HEK293 (cell line): ENCODE measurements around the gene LPP.

ENCODE experiments used
- CTCF ChIA-PET: fragments of 350-600 bp; formaldehyde crosslinking; extraction: SDS; loops from one replicate; lab custom pipeline; 2021; ENCODE audit warnings: antibody characterized with exemption; lab: Yijun Ruan, JAX
- POLR2A ChIA-PET: fragments of 300-600 bp; formaldehyde crosslinking; extraction: SDS; loops from one replicate; lab custom pipeline; 2020; ENCODE audit warnings: antibody characterized with exemption, inconsistent platforms; lab: Yijun Ruan, JAX
- H3K27ac ChIP-seq: fragments of 200-500 bp; sonication (Bioruptor generic); 2 replicates; pipeline ENCODE4 v1.5.1; 2014; ENCODE audit warnings: low read depth, low read length, control low read depth, inconsistent platforms; ENCODE audit errors: extremely low read depth
- H3K36me3 ChIP-seq, 2 experiments: fragments of 200-500 bp in 1 of 2; sonication (Bioruptor generic) in 1 of 2; 1 replicate in 1 of 2; 2 replicates in 1 of 2; pipeline ENCODE4 v1.5.1; 2014 to 2017; ENCODE audit warnings: inconsistent platforms in 2 of 2, low read length in 2 of 2; ENCODE audit not compliant: control insufficient read depth in 2 of 2, insufficient read depth in 1 of 2
- H3K4me1 ChIP-seq: fragments of 200-500 bp; sonication (Bioruptor generic); 2 replicates; pipeline ENCODE4 v1.5.1; 2014; ENCODE audit warnings: mild to moderate bottlenecking, low read length, inconsistent platforms; ENCODE audit not compliant: control insufficient read depth, insufficient read depth
- H3K4me3 ChIP-seq: 2 replicates; pipeline ENCODE4 v1.5.1; 2011; ENCODE audit warnings: low read depth, mild to moderate bottlenecking, control low read depth, low read length, moderate library complexity
- H3K9me3 ChIP-seq: fragments of 200-500 bp; sonication (Bioruptor generic); 2 replicates; pipeline ENCODE4 v1.5.1; 2014; ENCODE audit warnings: low read depth, low read length, inconsistent platforms; ENCODE audit not compliant: control insufficient read depth, insufficient read depth
- BCL11A ChIP-seq: fragments of 450-650 bp; formaldehyde crosslinking; IDR thresholded peaks from 2 replicates; pipeline ENCODE4 v1.5.1; 2016; ENCODE audit warnings: low read depth, missing biosample characterization, missing genetic modification characterization
- GFI1B ChIP-seq: fragments of 450-650 bp; formaldehyde crosslinking; IDR thresholded peaks from 2 replicates; pipeline ENCODE4 v1.5.1; 2016; ENCODE audit warnings: missing biosample characterization, missing genetic modification characterization
- HOXA7 ChIP-seq: sonication (generic); formaldehyde crosslinking; IDR thresholded peaks from 2 replicates; pipeline ENCODE4 v1.8.1; 2022; ENCODE audit warnings: missing genetic modification reagents, borderline replicate concordance
- HOXD13 ChIP-seq: sonication (generic); formaldehyde crosslinking; IDR thresholded peaks from 2 replicates; pipeline ENCODE4 v1.8.0; 2022; ENCODE audit warnings: missing genetic modification reagents, borderline replicate concordance
- TRIM28 ChIP-seq: IDR thresholded peaks from 2 replicates; pipeline ENCODE4 v1.6.1; 2011; ENCODE audit warnings: low read length, control low read depth, borderline replicate concordance
- ZBTB20 ChIP-seq: fragments of 450-650 bp; formaldehyde crosslinking; IDR thresholded peaks from 2 replicates; pipeline ENCODE4 v1.5.1; 2016; ENCODE audit warnings: missing biosample characterization, missing genetic modification characterization
- ZFP41 ChIP-seq: fragments of 450-650 bp; formaldehyde crosslinking; IDR thresholded peaks from 2 replicates; pipeline ENCODE4 v1.5.1; 2016; ENCODE audit warnings: missing biosample characterization, missing genetic modification characterization, borderline replicate concordance
- ZNF132 ChIP-seq: fragments of 450-650 bp; formaldehyde crosslinking; IDR thresholded peaks from 2 replicates; pipeline ENCODE4 v1.5.1; 2017; ENCODE audit warnings: missing biosample characterization, missing genetic modification characterization, borderline replicate concordance
- ZNF133 ChIP-seq: fragments of 450-650 bp; formaldehyde crosslinking; IDR thresholded peaks from 2 replicates; pipeline ENCODE4 v1.5.1; 2016; ENCODE audit warnings: missing biosample characterization, missing genetic modification characterization
- ZNF311 ChIP-seq: fragments of 450-650 bp; formaldehyde crosslinking; IDR thresholded peaks from 2 replicates; pipeline ENCODE4 v1.5.1; 2017; ENCODE audit warnings: missing biosample characterization, missing genetic modification characterization, borderline replicate concordance
- ZNF335 ChIP-seq: fragments of 450-650 bp; formaldehyde crosslinking; conservative IDR thresholded peaks from 2 replicates; pipeline ENCODE4 v1.5.1; 2016; ENCODE audit warnings: missing biosample characterization, missing genetic modification characterization
- ZNF548 ChIP-seq: fragments of 450-650 bp; formaldehyde crosslinking; IDR thresholded peaks from 2 replicates; pipeline ENCODE4 v1.5.1; 2016; ENCODE audit warnings: missing biosample characterization, missing genetic modification characterization
- ZNF596 ChIP-seq: fragments of 450-650 bp; IDR thresholded peaks from 2 replicates; pipeline ENCODE4 v1.5.0; 2018; ENCODE audit warnings: missing biosample characterization, mild to moderate bottlenecking, missing genetic modification characterization, moderate library complexity
- ZNF600 ChIP-seq: fragments of 450-650 bp; formaldehyde crosslinking; IDR thresholded peaks from 2 replicates; pipeline ENCODE4 v1.5.1; 2016; ENCODE audit warnings: missing biosample characterization, missing genetic modification characterization
- ZNF76 ChIP-seq: fragments of 450-650 bp; formaldehyde crosslinking; IDR thresholded peaks from 2 replicates; pipeline ENCODE4; 2016; ENCODE audit warnings: low read depth, missing biosample characterization, missing genetic modification characterization, borderline replicate concordance
- ZNF776 ChIP-seq: fragments of 450-650 bp; formaldehyde crosslinking; IDR thresholded peaks from 2 replicates; pipeline ENCODE4 v1.5.0; 2017; ENCODE audit warnings: missing biosample characterization, missing genetic modification characterization, borderline replicate concordance
- TF ChIP-seq, protein P1 (sequence below): fragments of 450-650 bp; formaldehyde crosslinking; IDR thresholded peaks from 2 replicates; pipeline ENCODE4 v1.5.1; 2016; ENCODE audit warnings: missing biosample characterization, missing genetic modification characterization
- TF ChIP-seq, protein P2 (sequence below): fragments of 450-650 bp; formaldehyde crosslinking; IDR thresholded peaks from 2 replicates; pipeline ENCODE4 v1.5.1; 2016; ENCODE audit warnings: missing biosample characterization, missing genetic modification characterization
- TF ChIP-seq, protein P3 (sequence below): fragments of 450-650 bp; formaldehyde crosslinking; IDR thresholded peaks from 2 replicates; pipeline ENCODE4 v1.5.1; 2017; ENCODE audit warnings: missing biosample characterization, missing genetic modification characterization
- TF ChIP-seq, protein P4 (sequence below): fragments of 450-650 bp; formaldehyde crosslinking; IDR thresholded peaks from 2 replicates; pipeline ENCODE4 v1.5.1; 2016; ENCODE audit warnings: missing biosample characterization, missing genetic modification characterization
- TF ChIP-seq, protein P5 (sequence below): fragments of 450-650 bp; formaldehyde crosslinking; IDR thresholded peaks from 2 replicates; pipeline ENCODE4 v1.5.1; 2017; ENCODE audit warnings: missing biosample characterization, missing genetic modification characterization
- TF ChIP-seq, protein P6 (sequence below): fragments of 450-650 bp; formaldehyde crosslinking; conservative IDR thresholded peaks from 2 replicates; pipeline ENCODE4 v1.5.1; 2016; ENCODE audit warnings: low read depth, missing biosample characterization, missing genetic modification characterization

The LPP gene

DNA sequence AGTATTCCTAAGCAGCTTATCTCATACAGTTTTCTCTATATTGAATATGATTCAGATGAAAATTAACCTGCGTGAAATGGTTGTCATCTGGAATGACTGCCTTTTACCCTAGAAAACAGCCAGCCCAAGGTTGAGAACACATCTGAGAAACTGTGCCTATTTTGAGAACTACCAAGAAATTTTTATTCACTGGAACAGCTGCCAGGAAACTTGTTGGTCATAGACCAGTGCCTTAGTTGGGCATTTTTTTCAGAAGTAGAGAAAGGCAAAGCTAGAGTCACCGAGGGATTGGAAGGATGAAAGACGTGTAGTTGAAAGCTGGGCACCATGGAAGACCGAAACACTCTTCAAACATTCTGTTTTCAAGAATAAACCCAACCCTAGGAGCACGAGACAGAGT, 277.1 kb downstream of the LPP start:
- POLR2A ChIA-PET, result no interaction called here
- Histone ChIP-seq H3K9me3 (no peaks in the 10 kb centered on the region), H3K4me3 (no peak overlapping the region), H3K36me3 (no peaks in the 10 kb centered on the region), H3K27ac (no peak overlapping the region), H3K4me1 (no peaks in the 10 kb centered on the region)
- CTCF ChIA-PET, result interaction anchor here (0.6 kb wide), 1 partner anchor 624 kb away, joined by 3 read pairs; no protein-coding TSS in a partner anchor
- TF ChIP-seq, protein P1, sequence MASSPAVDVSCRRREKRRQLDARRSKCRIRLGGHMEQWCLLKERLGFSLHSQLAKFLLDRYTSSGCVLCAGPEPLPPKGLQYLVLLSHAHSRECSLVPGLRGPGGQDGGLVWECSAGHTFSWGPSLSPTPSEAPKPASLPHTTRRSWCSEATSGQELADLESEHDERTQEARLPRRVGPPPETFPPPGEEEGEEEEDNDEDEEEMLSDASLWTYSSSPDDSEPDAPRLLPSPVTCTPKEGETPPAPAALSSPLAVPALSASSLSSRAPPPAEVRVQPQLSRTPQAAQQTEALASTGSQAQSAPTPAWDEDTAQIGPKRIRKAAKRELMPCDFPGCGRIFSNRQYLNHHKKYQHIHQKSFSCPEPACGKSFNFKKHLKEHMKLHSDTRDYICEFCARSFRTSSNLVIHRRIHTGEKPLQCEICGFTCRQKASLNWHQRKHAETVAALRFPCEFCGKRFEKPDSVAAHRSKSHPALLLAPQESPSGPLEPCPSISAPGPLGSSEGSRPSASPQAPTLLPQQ (tag by site-specific recombination), result no peak
- TF ChIP-seq ZFP41 (tag by site-specific recombination) (no peak), ZNF596 (tag by site-specific recombination) (no peak), ZNF600 (tag by site-specific recombination) (no peak), ZNF548 (tag by site-specific recombination) (no peak), ZNF311 (tag by site-specific recombination) (no peak), ZNF76 (tag by site-specific recombination) (no peak), BCL11A (tag by site-specific recombination) (no peak), ZNF776 (tag by site-specific recombination) (no peak), TRIM28 (no peak), ZNF133 (tag by site-specific recombination) (no peak), HOXA7 (no peak), GFI1B (tag by site-specific recombination) (no peak)
- TF ChIP-seq, protein P2, sequence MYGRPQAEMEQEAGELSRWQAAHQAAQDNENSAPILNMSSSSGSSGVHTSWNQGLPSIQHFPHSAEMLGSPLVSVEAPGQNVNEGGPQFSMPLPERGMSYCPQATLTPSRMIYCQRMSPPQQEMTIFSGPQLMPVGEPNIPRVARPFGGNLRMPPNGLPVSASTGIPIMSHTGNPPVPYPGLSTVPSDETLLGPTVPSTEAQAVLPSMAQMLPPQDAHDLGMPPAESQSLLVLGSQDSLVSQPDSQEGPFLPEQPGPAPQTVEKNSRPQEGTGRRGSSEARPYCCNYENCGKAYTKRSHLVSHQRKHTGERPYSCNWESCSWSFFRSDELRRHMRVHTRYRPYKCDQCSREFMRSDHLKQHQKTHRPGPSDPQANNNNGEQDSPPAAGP (tag by site-specific recombination), result no peak
- TF ChIP-seq, protein P3, sequence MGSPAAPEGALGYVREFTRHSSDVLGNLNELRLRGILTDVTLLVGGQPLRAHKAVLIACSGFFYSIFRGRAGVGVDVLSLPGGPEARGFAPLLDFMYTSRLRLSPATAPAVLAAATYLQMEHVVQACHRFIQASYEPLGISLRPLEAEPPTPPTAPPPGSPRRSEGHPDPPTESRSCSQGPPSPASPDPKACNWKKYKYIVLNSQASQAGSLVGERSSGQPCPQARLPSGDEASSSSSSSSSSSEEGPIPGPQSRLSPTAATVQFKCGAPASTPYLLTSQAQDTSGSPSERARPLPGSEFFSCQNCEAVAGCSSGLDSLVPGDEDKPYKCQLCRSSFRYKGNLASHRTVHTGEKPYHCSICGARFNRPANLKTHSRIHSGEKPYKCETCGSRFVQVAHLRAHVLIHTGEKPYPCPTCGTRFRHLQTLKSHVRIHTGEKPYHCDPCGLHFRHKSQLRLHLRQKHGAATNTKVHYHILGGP (tag by site-specific recombination), result no peak
- TF ChIP-seq, protein P4, sequence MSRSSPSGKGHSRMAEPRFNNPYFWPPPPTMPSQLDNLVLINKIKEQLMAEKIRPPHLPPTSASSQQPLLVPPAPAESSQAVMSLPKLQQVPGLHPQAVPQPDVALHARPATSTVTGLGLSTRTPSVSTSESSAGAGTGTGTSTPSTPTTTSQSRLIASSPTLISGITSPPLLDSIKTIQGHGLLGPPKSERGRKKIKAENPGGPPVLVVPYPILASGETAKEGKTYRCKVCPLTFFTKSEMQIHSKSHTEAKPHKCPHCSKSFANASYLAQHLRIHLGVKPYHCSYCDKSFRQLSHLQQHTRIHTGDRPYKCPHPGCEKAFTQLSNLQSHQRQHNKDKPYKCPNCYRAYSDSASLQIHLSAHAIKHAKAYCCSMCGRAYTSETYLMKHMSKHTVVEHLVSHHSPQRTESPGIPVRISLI (tag by site-specific recombination), result no peak

DNA sequence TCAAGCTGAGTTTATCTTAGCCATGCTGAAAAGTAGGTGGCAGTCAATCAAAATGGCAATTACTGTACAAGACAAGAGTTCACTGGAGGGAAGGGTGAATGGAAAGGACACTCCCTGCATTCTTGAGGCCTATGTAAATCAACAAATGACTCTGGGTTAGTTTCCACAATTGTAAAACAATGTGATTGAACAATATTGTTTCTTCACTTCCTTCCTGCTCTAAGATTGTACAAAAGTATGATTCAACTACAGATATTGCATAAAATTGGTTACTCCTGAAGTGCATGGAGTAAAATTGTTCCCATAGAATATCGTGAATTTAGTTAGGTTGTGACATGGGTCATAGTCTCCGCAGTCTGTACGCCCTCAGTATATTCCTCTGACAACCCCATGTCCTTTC, 277.6 kb downstream of the LPP start:
- TF ChIP-seq ZBTB20 (no peak), HOXD13 (CRISPR knock-in tag) (no peak), ZNF600 (tag by site-specific recombination) (no peak), ZNF335 (tag by site-specific recombination) (no peak), ZNF132 (tag by site-specific recombination) (no peak)
- TF ChIP-seq, protein P5, sequence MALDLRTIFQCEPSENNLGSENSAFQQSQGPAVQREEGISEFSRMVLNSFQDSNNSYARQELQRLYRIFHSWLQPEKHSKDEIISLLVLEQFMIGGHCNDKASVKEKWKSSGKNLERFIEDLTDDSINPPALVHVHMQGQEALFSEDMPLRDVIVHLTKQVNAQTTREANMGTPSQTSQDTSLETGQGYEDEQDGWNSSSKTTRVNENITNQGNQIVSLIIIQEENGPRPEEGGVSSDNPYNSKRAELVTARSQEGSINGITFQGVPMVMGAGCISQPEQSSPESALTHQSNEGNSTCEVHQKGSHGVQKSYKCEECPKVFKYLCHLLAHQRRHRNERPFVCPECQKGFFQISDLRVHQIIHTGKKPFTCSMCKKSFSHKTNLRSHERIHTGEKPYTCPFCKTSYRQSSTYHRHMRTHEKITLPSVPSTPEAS (tag by site-specific recombination), result no peak
- TF ChIP-seq, protein P6, sequence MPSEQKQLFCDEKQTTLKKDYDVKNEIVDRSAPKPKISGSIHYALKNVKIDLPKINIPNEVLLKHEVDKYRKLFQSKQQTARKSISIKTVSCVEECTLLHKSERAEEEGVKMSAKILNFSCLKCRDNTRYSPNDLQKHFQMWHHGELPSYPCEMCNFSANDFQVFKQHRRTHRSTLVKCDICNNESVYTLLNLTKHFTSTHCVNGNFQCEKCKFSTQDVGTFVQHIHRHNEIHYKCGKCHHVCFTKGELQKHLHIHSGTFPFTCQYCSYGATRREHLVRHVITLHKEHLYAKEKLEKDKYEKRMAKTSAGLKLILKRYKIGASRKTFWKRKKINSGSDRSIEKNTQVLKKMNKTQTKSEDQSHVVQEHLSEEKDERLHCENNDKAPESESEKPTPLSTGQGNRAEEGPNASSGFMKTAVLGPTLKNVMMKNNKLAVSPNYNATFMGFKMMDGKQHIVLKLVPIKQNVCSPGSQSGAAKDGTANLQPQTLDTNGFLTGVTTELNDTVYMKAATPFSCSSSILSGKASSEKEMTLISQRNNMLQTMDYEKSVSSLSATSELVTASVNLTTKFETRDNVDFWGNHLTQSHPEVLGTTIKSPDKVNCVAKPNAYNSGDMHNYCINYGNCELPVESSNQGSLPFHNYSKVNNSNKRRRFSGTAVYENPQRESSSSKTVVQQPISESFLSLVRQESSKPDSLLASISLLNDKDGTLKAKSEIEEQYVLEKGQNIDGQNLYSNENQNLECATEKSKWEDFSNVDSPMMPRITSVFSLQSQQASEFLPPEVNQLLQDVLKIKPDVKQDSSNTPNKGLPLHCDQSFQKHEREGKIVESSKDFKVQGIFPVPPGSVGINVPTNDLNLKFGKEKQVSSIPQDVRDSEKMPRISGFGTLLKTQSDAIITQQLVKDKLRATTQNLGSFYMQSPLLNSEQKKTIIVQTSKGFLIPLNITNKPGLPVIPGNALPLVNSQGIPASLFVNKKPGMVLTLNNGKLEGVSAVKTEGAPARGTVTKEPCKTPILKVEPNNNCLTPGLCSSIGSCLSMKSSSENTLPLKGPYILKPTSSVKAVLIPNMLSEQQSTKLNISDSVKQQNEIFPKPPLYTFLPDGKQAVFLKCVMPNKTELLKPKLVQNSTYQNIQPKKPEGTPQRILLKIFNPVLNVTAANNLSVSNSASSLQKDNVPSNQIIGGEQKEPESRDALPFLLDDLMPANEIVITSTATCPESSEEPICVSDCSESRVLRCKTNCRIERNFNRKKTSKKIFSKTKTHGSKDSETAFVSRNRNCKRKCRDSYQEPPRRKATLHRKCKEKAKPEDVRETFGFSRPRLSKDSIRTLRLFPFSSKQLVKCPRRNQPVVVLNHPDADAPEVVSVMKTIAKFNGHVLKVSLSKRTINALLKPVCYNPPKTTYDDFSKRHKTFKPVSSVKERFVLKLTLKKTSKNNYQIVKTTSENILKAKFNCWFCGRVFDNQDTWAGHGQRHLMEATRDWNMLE (tag by site-specific recombination), result no peak
- Histone ChIP-seq H3K4me1 (no peaks in the 10 kb centered on the region), H3K4me3 (no peak overlapping the region), H3K27ac (no peak overlapping the region), H3K36me3 (no peaks in the 10 kb centered on the region), H3K9me3 (no peaks in the 10 kb centered on the region)
- CTCF ChIA-PET, result no interaction called here
- POLR2A ChIA-PET, result no interaction called here
